HG02885 (cell line): Measurements from ENCODE around the gene POMC.
"Not testable (repeated sequence)": the region's sequence is repeated elsewhere in the genome, so short reads cannot be mapped to it uniquely, and the experiment has no call there.

Experiments used
- ATAC-seq: cut with Tn5 transposase; IDR thresholded peaks from one replicate; pipeline ENCODE4 v1.9.1; 2021; ENCODE audit warnings: mild to moderate bottlenecking; ENCODE audit not compliant: unreplicated experiment, poor library complexity

POMC gene

DNA sequence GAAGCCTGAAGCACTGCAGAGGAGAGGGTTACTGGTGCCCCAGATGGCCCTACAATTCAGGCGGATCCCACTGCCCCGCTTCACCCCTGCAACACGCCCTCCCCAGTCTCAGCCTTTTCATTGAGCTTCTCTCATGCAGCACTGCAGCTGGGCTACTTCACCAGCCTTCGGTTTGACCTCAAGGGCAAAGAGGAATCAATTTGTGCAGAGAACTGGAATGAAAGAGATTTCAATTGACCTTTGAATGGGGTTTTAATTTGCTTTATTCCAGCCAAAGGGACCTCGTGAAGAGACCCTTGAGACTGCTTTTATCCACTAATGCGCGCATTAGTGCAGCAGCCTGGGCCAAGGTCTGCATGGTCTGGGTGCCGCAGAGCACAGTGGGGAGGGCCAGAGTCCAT is 8.8 kb upstream of the POMC start:
- no peak for ATAC-seq

DNA sequence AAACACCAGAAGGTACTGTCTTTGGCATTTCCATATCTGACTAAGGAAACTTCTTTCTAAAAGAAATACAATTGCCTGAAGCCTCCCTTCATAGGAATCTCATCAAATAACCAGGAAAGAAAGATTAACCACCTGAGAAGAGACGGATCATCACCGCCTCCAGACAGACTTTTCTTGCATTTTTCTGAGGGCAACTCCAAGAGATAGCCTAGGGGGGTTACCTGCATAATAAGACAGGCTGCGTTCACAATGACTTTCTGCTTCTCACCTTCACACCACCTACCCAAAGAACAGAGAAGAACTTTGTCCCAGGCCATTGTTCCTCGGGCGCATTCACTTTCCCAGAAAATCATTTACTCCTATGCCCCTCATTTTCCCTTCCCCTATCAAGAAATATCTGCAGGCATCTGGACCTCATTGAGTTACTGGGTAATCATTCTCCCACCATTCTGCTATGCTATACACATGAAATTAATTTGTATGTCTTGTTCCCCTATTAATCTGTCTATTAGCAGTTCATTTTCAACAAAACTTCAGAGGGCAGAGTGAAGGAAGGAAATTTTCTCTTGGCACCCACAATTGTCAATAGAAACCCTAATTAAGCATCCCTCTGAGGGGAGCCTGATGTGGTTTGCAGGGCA is 8.3 kb upstream of the POMC start:
- no peak for ATAC-seq

DNA sequence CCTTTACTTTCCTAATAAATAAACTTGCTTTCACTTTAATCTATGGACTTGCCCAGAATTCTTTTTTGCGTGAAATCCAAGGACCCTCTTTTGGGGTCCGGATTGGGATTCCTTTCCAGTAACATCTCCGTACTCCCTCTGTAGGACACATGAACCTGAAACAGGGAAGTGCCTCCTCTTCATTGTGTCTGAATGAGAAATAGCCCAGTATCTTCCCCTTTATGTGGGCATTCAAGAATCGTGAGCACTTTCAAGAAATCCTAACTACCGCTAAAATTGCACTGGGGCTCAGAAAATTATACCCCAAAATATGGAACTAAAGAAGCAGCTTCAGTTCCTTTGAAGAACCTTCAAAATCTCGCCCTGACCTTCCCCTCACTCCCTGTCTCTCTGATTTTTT is 7.8 kb upstream of the POMC start:
- ATAC-seq = no peak

GRCh38 chr2:25174192-25174861 is 5.9 kb upstream of the POMC start:
- ATAC-seq = no peak

- no peak for ATAC-seq
Measured at GRCh38 chr2:25173719-25174118, 5.3 kb upstream of the POMC start.

- ATAC-seq = no peak
Measured at GRCh38 chr2:25170888-25171287, 2.5 kb upstream of the POMC start.

DNA sequence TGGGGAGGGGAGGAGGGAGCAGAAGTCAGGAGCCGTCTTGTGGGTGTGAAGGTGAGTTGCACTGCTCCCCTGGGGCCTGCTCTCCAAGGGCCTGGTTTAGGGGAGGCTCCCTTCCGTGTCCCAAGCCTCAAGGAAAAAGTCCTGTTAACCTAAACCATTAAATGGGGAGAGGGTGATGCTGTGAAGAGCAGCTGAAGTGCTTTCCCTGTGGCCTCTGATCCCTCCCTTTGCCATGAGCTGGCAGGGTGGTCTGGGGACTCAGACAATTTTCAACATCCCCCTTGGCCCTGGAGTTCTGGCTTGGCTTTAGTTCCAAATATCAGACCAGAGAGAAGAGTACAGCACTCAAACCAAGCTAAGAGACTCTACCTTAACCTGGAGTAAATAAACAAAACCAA is 692 bp upstream of the POMC start:
- no peak for ATAC-seq

DNA sequence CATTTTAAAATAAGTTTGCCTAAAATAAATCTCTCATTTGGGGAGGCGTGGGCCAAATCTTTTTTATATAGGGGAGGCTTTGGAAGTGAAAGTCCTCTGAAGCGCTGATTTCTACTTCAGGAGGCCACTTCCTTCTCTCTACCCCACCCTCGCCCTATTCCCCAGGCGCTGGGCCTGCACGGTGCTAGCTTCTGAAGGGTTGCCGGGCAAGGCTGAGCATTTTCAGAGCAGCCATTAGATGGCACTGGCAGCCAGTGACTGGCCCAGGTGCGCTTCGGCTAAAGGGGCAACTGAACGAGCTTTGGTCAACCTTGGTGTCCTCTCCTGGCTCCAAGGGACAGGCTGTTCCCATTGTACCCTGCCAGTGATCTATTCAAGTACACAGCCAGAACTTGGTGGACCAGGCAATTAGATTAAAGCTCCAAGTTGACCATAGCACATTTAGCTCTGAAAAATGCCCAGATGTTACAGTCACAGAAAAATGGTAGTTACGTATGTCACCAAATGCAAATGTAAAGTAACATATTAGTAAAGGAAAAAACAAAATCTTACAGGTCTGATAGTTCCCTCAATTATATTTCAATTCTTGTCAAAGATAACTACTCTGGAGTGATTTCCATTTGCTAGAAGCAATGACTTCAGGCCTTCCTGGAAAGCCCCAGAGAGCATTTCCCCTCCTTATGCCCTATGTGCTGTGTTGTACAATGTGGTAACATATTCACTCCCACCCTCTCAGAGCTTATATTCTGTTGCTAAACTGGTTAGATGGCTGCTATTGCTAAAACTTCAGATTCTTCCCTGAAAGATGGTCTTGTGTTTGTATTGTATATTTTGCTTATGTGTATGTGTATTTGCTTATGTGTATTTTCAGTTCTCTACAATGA is 2.1 kb downstream of the POMC start:
- peak; percentile 81 for ATAC-seq

DNA sequence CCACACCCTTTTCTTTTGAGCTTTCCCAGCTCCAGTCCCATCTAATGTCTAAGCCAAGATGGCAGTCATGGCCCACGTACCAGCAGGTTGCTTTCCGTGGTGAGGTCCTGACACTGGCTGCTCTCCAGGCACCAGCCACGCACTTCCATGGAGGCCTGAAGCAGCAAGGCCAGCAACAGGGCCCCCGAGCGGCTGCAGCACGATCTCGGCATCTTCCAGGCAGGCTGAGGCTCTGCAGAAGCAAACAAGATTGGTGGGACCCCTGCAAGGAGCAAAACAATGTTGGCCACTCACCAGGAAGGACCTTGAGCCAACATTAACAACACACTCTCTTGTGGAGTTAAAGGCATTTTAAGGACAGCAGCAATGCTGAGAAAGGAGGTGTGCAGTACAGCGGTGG is 3.8 kb downstream of the POMC start:
- no peak for ATAC-seq

DNA sequence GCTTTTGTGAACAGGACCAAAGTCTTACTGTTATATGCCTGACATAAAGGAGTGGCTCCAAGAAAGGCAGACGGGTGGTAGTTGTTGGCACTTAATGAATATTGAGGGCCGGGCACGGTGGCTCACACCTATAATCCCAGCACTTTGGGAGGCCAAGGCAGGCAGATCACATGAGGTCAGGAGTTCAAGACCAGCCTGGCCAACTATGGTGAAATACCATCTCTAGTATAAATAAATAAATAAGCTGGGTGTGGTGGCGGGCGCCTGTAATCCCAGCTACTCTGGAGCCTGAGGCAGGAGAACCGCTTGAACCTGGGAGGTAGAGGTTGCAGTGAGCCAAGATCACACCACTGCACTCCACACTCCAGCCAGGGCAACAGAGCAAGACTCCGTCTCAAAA is 6.3 kb downstream of the POMC start:
- ATAC-seq = not testable (repeated sequence)

GRCh38 chr2:25161055-25161781 is 7.2 kb downstream of the POMC start:
- ATAC-seq = peak; percentile 52

DNA sequence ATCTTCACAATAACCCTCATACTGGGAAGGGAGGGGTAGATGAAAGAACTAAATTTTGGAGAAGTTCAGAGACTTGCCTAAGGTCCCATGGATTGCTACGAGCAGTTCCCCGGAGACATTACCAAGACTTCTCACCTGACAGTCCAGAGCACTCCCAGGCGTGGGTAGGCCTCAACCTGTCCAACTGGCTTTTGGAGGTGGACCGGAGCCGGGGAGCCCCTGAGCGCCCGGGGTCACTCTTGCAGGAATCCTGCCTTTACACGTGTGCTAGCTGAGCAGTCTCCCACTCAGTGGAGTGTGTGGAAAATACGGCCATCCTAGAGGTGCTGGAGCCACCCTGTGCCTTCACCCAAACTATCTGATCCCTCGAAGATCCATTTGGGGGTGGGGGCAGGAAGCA is 8.0 kb downstream of the POMC start:
- no peak for ATAC-seq

GRCh38 chr2:25159949-25160348 is 8.4 kb downstream of the POMC start:
- ATAC-seq = no peak

- no peak for ATAC-seq
Measured at GRCh38 chr2:25158096-25158852, 10.1 kb downstream of the POMC start.

GRCh38 chr2:25155401-25155800 is 13.0 kb downstream of the POMC start:
- no peak for ATAC-seq

- ATAC-seq = no peak
Measured at GRCh38 chr2:25151718-25152117, 16.7 kb downstream of the POMC start.

GRCh38 chr2:25150993-25151392 is 17.4 kb downstream of the POMC start:
- not testable (repeated sequence) for ATAC-seq

GRCh38 chr2:25149646-25150045 is 18.7 kb downstream of the POMC start:
- ATAC-seq = no peak

GRCh38 chr2:25146896-25147295 is 21.5 kb downstream of the POMC start:
- ATAC-seq = no peak

GRCh38 chr2:25145803-25146202 is 22.6 kb downstream of the POMC start:
- no peak for ATAC-seq
